Neural progenitor cell (in vitro differentiated cells): Measurements from ENCODE around the gene LPCAT2. TPM values are rescaled to one million over a fixed set of nuclear protein-coding genes. Genes with fewer than 3 reads are reported as not detected.

ENCODE experiments used
- DNase-seq: peaks from one replicate; pipeline ENCODE4 v3.0.0-alpha.2; 2016; ENCODE audit warnings: low spot score
- H2AFZ ChIP-seq: fragments of 200-600 bp; sonication (generic); replicated peaks from 2 replicates; pipeline ENCODE4 v1.6.1; 2016; ENCODE audit warnings: antibody characterized with exemption
- H3F3A ChIP-seq: fragments of 200-600 bp; sonication (generic); 2 replicates; pipeline ENCODE4 v1.6.1; 2016; ENCODE audit warnings: antibody characterized with exemption, low read depth
- H3K27ac ChIP-seq: fragments of 200-600 bp; sonication (generic); 2 replicates; pipeline ENCODE4 v1.5.1; 2016; ENCODE audit warnings: mild to moderate bottlenecking
- H3K27me3 ChIP-seq: fragments of 200-600 bp; sonication (generic); 2 replicates; pipeline ENCODE4 v1.6.1; 2016; ENCODE audit warnings: mild to moderate bottlenecking, moderate library complexity
- H3K36me3 ChIP-seq: fragments of 200-600 bp; sonication (generic); 2 replicates; pipeline ENCODE4 v1.5.1; 2016
- H3K4me1 ChIP-seq: fragments of 200-600 bp; sonication (generic); 2 replicates; pipeline ENCODE4 v1.6.1; 2016; ENCODE audit warnings: mixed run types
- H3K4me2 ChIP-seq: fragments of 200-600 bp; sonication (generic); 2 replicates; pipeline ENCODE4 v1.6.1; 2016
- H3K4me3 ChIP-seq: fragments of 200-600 bp; sonication (generic); 2 replicates; pipeline ENCODE4 v1.5.1; 2016
- H3K79me2 ChIP-seq: fragments of 200-600 bp; sonication (generic); 2 replicates; pipeline ENCODE4 v1.6.1; 2016; ENCODE audit warnings: low read depth
- H3K9ac ChIP-seq: fragments of 200-600 bp; sonication (generic); 2 replicates; pipeline ENCODE4 v1.6.1; 2016
- H3K9me3 ChIP-seq: fragments of 200-600 bp; sonication (generic); 2 replicates; pipeline ENCODE4 v1.5.1; 2016; ENCODE audit warnings: low read depth
- H4K20me1 ChIP-seq: fragments of 200-600 bp; sonication (generic); 2 replicates; pipeline ENCODE4 v1.6.1; 2016; ENCODE audit warnings: low read depth
- H3K27ac Mint-ChIP-seq: 3 replicates; pipeline ENCODE4 v1.8.0; 2021; ENCODE audit warnings: mixed read lengths
- H3K27me3 Mint-ChIP-seq: 2 replicates; pipeline ENCODE4 v1.8.0; 2022; ENCODE audit warnings: low read depth, mild to moderate bottlenecking, inconsistent platforms, moderate library complexity, mixed read lengths; ENCODE audit not compliant: insufficient read depth
- H3K36me3 Mint-ChIP-seq: 3 replicates; pipeline ENCODE4 v1.8.0; 2021; ENCODE audit warnings: mixed read lengths
- H3K4me1 Mint-ChIP-seq: 3 replicates; pipeline ENCODE4 v1.8.0; 2021; ENCODE audit warnings: mixed read lengths
- H3K4me3 Mint-ChIP-seq: 3 replicates; pipeline ENCODE4 v1.8.0; 2021; ENCODE audit warnings: mild to moderate bottlenecking, moderate library complexity, mixed read lengths
- H3K9me3 Mint-ChIP-seq: 3 replicates; pipeline ENCODE4 v1.8.0; 2020; ENCODE audit warnings: mixed read lengths
- CTCF ChIP-seq: fragments of 200-600 bp; sonication (generic); IDR thresholded peaks from 2 replicates; pipeline ENCODE4 v1.5.1; 2017; ENCODE audit warnings: antibody characterized with exemption, mild to moderate bottlenecking
- EZH2 ChIP-seq: fragments of 200-600 bp; sonication (generic); IDR thresholded peaks from 2 replicates; pipeline ENCODE4 v1.6.1; 2017; ENCODE audit warnings: antibody characterized with exemption, mild to moderate bottlenecking, moderate library complexity
- EZH2phosphoT487 ChIP-seq: fragments of 200-600 bp; sonication (generic); IDR thresholded peaks from 2 replicates; pipeline ENCODE4 v1.6.1; 2017; ENCODE audit warnings: antibody characterized with exemption
- total RNA-seq: library from RNA; depleted of rRNA; stranded (reverse); fragments of >200 nt; gene quantifications from 2 replicates; pipeline ENCODE4 v1.2.3, GENCODE V29; 2015; ENCODE audit warnings: low replicate concordance

LPCAT2 gene
- total RNA-seq, 1 donor from 2014 or later: 14.2 TPM

- H3K36me3 Mint-ChIP-seq: peaks cover 11% of the 10 kb centered on the region
- Histone ChIP-seq H3K36me3 (no peaks in the 10 kb centered on the region), H3K27me3 (no peaks in the 10 kb centered on the region), H3K4me3 (no peak overlapping the region), H3K4me1 (no peaks in the 10 kb centered on the region), H3K9me3 (no peaks in the 10 kb centered on the region), H2AFZ (no peak overlapping the region), H4K20me1 (no peaks in the 10 kb centered on the region), H3K9ac (no peak overlapping the region), H3K4me2 (no peak overlapping the region), H3K27ac (no peak overlapping the region), H3K79me2 (no peaks in the 10 kb centered on the region), H3F3A (no peaks in the 10 kb centered on the region)
- peaks cover 29% of the 10 kb centered on the region for H3K4me1 Mint-ChIP-seq
- H3K27me3 Mint-ChIP-seq: peaks cover 2% of the 10 kb centered on the region
- DNase-seq: no peak
- H3K9me3 Mint-ChIP-seq: no peaks in the 10 kb centered on the region
- H3K27ac Mint-ChIP-seq: no peak overlapping the region
- no peak overlapping the region for H3K4me3 Mint-ChIP-seq
- no peak for TF ChIP-seq EZH2phosphoT487
- TF ChIP-seq CTCF: no peak
- TF ChIP-seq EZH2: no peak
These were observed 13.1 kb upstream of the LPCAT2 start for GRCh38 chr16:55495616-55496289.

GRCh38 chr16:55496509-55497145 lies 12.2 kb upstream of the LPCAT2 start:
- Histone ChIP-seq H4K20me1 (no peaks in the 10 kb centered on the region), H3K4me1 (no peaks in the 10 kb centered on the region), H3K27me3 (no peaks in the 10 kb centered on the region), H3F3A (no peaks in the 10 kb centered on the region), H3K9me3 (no peaks in the 10 kb centered on the region), H3K9ac (no peak overlapping the region), H3K4me2 (no peak overlapping the region), H2AFZ (no peak overlapping the region), H3K27ac (no peak overlapping the region), H3K36me3 (no peaks in the 10 kb centered on the region), H3K4me3 (no peak overlapping the region), H3K79me2 (no peaks in the 10 kb centered on the region)
- no peak for DNase-seq
- no peak for TF ChIP-seq CTCF
- no peak for TF ChIP-seq EZH2
- TF ChIP-seq EZH2phosphoT487: no peak
- Mint-ChIP-seq H3K36me3 (peaks cover 10% of the 10 kb centered on the region), H3K27ac (no peak overlapping the region), H3K4me1 (peaks cover 36% of the 10 kb centered on the region), H3K4me3 (no peak overlapping the region), H3K27me3 (peaks cover 1% of the 10 kb centered on the region), H3K9me3 (no peaks in the 10 kb centered on the region)

GRCh38 chr16:55497558-55497957 lies 11.3 kb upstream of the LPCAT2 start:
- no peak overlapping the region for H3K4me3 Mint-ChIP-seq
- Histone ChIP-seq H3K9ac (no peak overlapping the region), H3K4me3 (no peak overlapping the region), H3K4me1 (peaks cover 4% of the 10 kb centered on the region), H3F3A (peaks cover 1% of the 10 kb centered on the region), H3K27ac (no peak overlapping the region), H3K36me3 (no peaks in the 10 kb centered on the region), H3K9me3 (no peaks in the 10 kb centered on the region), H4K20me1 (no peaks in the 10 kb centered on the region), H3K27me3 (no peaks in the 10 kb centered on the region), H3K79me2 (no peaks in the 10 kb centered on the region), H3K4me2 (no peak overlapping the region), H2AFZ (no peak overlapping the region)
- H3K9me3 Mint-ChIP-seq: no peaks in the 10 kb centered on the region
- H3K4me1 Mint-ChIP-seq: peaks cover 45% of the 10 kb centered on the region
- no peak for TF ChIP-seq EZH2
- TF ChIP-seq CTCF: no peak
- no peak for TF ChIP-seq EZH2phosphoT487
- H3K27me3 Mint-ChIP-seq: no peaks in the 10 kb centered on the region
- no peak for DNase-seq
- no peak overlapping the region for H3K27ac Mint-ChIP-seq
- H3K36me3 Mint-ChIP-seq: peaks cover 10% of the 10 kb centered on the region
